NT2/D1 (cell line): ENCODE data around the gene SVEP1.

Source experiments
- YY1 ChIP-seq: IDR thresholded peaks from 2 replicates; pipeline ENCODE4 v1.6.1; 2011; ENCODE audit not compliant: insufficient read length, insufficient read depth
- ZNF274 ChIP-seq: IDR thresholded peaks from 2 replicates; pipeline ENCODE4 v1.6.1; 2011; ENCODE audit warnings: mild to moderate bottlenecking, low read depth, low read length

DNA sequence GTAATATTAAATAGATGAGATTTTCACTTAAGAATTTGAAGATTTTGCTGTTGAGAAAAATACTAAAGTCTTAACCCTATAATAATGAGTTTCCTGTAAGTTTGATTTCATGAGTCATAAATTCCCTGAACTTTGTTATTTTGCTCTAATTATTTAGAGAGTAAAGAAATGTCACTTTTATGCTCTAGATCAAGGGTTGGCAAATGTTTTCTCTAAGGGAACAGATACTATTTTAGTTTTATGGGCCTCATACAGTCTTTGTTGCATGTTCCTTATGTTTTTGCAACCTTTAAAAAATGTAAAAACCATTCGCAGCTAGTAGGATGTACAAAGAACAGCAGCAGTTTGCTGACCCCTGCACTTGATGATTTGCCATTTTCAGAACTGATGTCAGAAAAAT lies 241.4 kb downstream of the SVEP1 start:
- no peak for TF ChIP-seq ZNF274
- no peak for TF ChIP-seq YY1
